Neural cell (in vitro differentiated cells): ENCODE measurements around the gene FHIT.

Experiments used
- CTCF ChIP-seq: fragments of 450-650 bp; IDR thresholded peaks from 2 replicates; pipeline ENCODE4 v1.5.1; 2014; ENCODE audit warnings: antibody characterized with exemption, mild to moderate bottlenecking, moderate library complexity; ENCODE audit not compliant: poor library complexity, severe bottlenecking
- EP300 ChIP-seq: fragments of 450-650 bp; conservative IDR thresholded peaks from 2 replicates; pipeline ENCODE4 v1.6.1; 2014; ENCODE audit warnings: antibody characterized with exemption, mild to moderate bottlenecking, moderate library complexity; ENCODE audit not compliant: poor library complexity, severe bottlenecking
- EZH2 ChIP-seq: fragments of 200-600, 300-800 bp; shearing (Covaris generic), sonication (generic); IDR thresholded peaks from 2 replicates; pipeline ENCODE4 v1.6.1; 2014; ENCODE audit warnings: antibody characterized with exemption, low read length, borderline replicate concordance, mild to moderate bottlenecking; ENCODE audit not compliant: insufficient read depth, poor library complexity, severe bottlenecking
- POLR2AphosphoS5 ChIP-seq: IDR thresholded peaks from 2 replicates; pipeline ENCODE4 v1.6.1; 2012
- RAD21 ChIP-seq: fragments of 450-650 bp; conservative IDR thresholded peaks from 2 replicates; pipeline ENCODE4 v1.6.1; 2014; ENCODE audit warnings: antibody characterized with exemption, mild to moderate bottlenecking, moderate library complexity
- TAF1 ChIP-seq: IDR thresholded peaks from 2 replicates; pipeline ENCODE4 v1.6.1; 2012; ENCODE audit warnings: low read depth

- TF ChIP-seq CTCF (no peak), RAD21 (no peak), POLR2AphosphoS5 (no peak), EP300 (no peak), EZH2 (no peak), TAF1 (no peak)
These were observed 1180.9 kb downstream of the FHIT start for GRCh38 chr3:60070366-60070765.
